GM12878 (cell line): ENCODE results near the gene BEST2. TPM values are rescaled to one million over a fixed set of nuclear protein-coding genes. Genes with fewer than 3 reads are reported as not detected.

Experiments
- ATAC-seq: fragments of 200-7000 bp; cut with Tn5 transposase; 3 replicates; pipeline ENCODE4 v1.9.1; 2020; ENCODE audit warnings: mild to moderate bottlenecking, moderate library complexity
- BruUV-seq: library from RNA; stranded (reverse); fragments of 400-500 nt; replicated peaks from 2 replicates; lab custom pipeline; 2021; lab: Mats Ljungman, UMichigan
- CTCF ChIA-PET: fragments of 300-600 bp; sonication (Branson Sonifier 250); formaldehyde crosslinking; extraction: SDS; loops from one replicate; lab custom pipeline; 2021; ENCODE audit warnings: inconsistent platforms; lab: Yijun Ruan, JAX
- POLR2A ChIA-PET: fragments of 350-600 bp; formaldehyde crosslinking; extraction: SDS; loops from one replicate; lab custom pipeline; 2021; ENCODE audit warnings: inconsistent platforms; lab: Charles Lee
- RAD21 ChIA-PET: fragments of 300-600 bp; sonication (Branson Sonifier 250); formaldehyde crosslinking; loops from one replicate; lab custom pipeline; 2023; ENCODE audit warnings: antibody characterized with exemption; ENCODE audit not compliant: unreplicated experiment; lab: Charles Lee
- SMC1A ChIA-PET: fragments of 300-600 bp; sonication (Branson Sonifier 250); formaldehyde crosslinking; loops from one replicate; lab custom pipeline; 2023; ENCODE audit not compliant: unreplicated experiment, uncharacterized antibody; lab: Charles Lee
- DNase-seq: peaks from one replicate; pipeline ENCODE4 v3.0.0-alpha.2; 2011; ENCODE audit warnings: low read depth, low spot score
- FAIRE-seq: peaks from 3 replicates; lab custom pipeline; 2011; peaks lifted over from hg19 to GRCh38; lab: Jason Lieb, UNC
- H2AFZ ChIP-seq: 2 replicates; pipeline ENCODE4 v1.6.0; 2011; ENCODE audit warnings: low read depth, low read length, control low read depth; ENCODE audit not compliant: control insufficient read depth
- H3K27ac ChIP-seq: 2 replicates; pipeline ENCODE4 v1.5.1; 2011; ENCODE audit warnings: control low read depth; ENCODE audit not compliant: control insufficient read depth, insufficient read depth
- H3K27me3 ChIP-seq, 2 experiments: replicated peaks in 1 of 2; 2 replicates each; pipeline versions ENCODE4 v1.6.0 to v1.6.1; 2011; ENCODE audit warnings: low read length in 1 of 2; ENCODE audit not compliant: control insufficient read depth in 2 of 2, insufficient read depth in 2 of 2
- H3K36me3 ChIP-seq, 2 experiments: 2 replicates each; pipeline ENCODE4 v1.5.1; 2011; ENCODE audit warnings: low read length in 1 of 2; ENCODE audit not compliant: control insufficient read depth in 2 of 2, insufficient read depth in 2 of 2
- H3K4me1 ChIP-seq: 2 replicates; pipeline ENCODE4 v1.6.1; 2011; ENCODE audit warnings: mild to moderate bottlenecking, low read length, moderate library complexity, mixed read lengths; ENCODE audit not compliant: control insufficient read depth, insufficient read depth
- H3K4me2 ChIP-seq: 2 replicates; pipeline ENCODE4 v1.6.0; 2011; ENCODE audit warnings: control low read depth; ENCODE audit not compliant: control insufficient read depth, insufficient read depth
- H3K4me3 ChIP-seq: fragments of 200-600 bp; sonication (generic); 2 replicates; pipeline ENCODE4 v1.5.1; 2016
- H3K79me2 ChIP-seq: 2 replicates; pipeline ENCODE4 v1.6.0; 2011; ENCODE audit warnings: low read length; ENCODE audit not compliant: control insufficient read depth, insufficient read depth
- H3K9ac ChIP-seq: 2 replicates; pipeline ENCODE4 v1.8.0; 2011; ENCODE audit warnings: low read length, control low read depth, mixed read lengths; ENCODE audit not compliant: control insufficient read depth, insufficient read depth
- H3K9me3 ChIP-seq: replicated peaks from 3 replicates; pipeline ENCODE4 v1.5.1; 2011; ENCODE audit warnings: mild to moderate bottlenecking, low read length; ENCODE audit not compliant: control insufficient read depth, insufficient read depth
- H4K20me1 ChIP-seq: 2 replicates; pipeline ENCODE4 v1.6.0; 2011; ENCODE audit not compliant: control insufficient read depth, insufficient read depth
- BMI1 ChIP-seq: fragments of 450-650 bp; IDR thresholded peaks from 2 replicates; pipeline ENCODE4 v1.6.1; 2016; ENCODE audit warnings: mild to moderate bottlenecking, moderate library complexity, borderline replicate concordance
- CREB1 ChIP-seq: IDR thresholded peaks from 2 replicates; pipeline ENCODE4 v1.6.1; 2012; ENCODE audit warnings: low read depth, mild to moderate bottlenecking, inconsistent platforms
- CTCF ChIP-seq, 3 experiments: IDR thresholded peaks in 2 of 3; conservative IDR thresholded peaks in 1 of 3; 2 replicates each; pipeline ENCODE4 v1.5.1; 2011; ENCODE audit warnings: low read depth in 3 of 3, low read length in 3 of 3, mild to moderate bottlenecking in 3 of 3, control low read depth in 2 of 3, moderate library complexity in 2 of 3, inconsistent platforms in 1 of 3, mixed read lengths in 1 of 3; ENCODE audit not compliant: control insufficient read depth in 2 of 3, insufficient read depth in 1 of 3; ENCODE audit errors: extremely low read depth in 1 of 3
- E2F8 ChIP-seq: fragments of 450-650 bp; IDR thresholded peaks from 2 replicates; pipeline ENCODE4 v1.6.1; 2018; ENCODE audit warnings: mild to moderate bottlenecking, low read depth, moderate library complexity; ENCODE audit not compliant: partially characterized antibody
- FOS ChIP-seq: IDR thresholded peaks from 3 replicates; pipeline ENCODE4 v1.6.1; 2011; ENCODE audit warnings: borderline replicate concordance; ENCODE audit not compliant: insufficient read length; ENCODE audit errors: extremely low read depth
- GATAD2B ChIP-seq: fragments of 450-650 bp; conservative IDR thresholded peaks from 2 replicates; pipeline ENCODE4 v1.6.1; 2017; ENCODE audit warnings: low read depth, mild to moderate bottlenecking, moderate library complexity
- IKZF1 ChIP-seq: fragments of 450-650 bp; conservative IDR thresholded peaks from 2 replicates; pipeline ENCODE4 v1.6.1; 2017; ENCODE audit warnings: antibody characterized with exemption, mild to moderate bottlenecking
- IKZF2 ChIP-seq, 2 experiments: fragments of 450-650 bp; IDR thresholded peaks; 2 replicates each; pipeline ENCODE4 v1.6.1; 2017; ENCODE audit warnings: mild to moderate bottlenecking in 2 of 2, moderate library complexity in 2 of 2
- KLF5 ChIP-seq: fragments of 450-650 bp; IDR thresholded peaks from 2 replicates; pipeline ENCODE4 v1.6.1; 2014; ENCODE audit warnings: mild to moderate bottlenecking; ENCODE audit not compliant: partially characterized antibody
- MYC ChIP-seq: IDR thresholded peaks from 2 replicates; pipeline ENCODE4 v1.6.1; 2011; ENCODE audit warnings: mild to moderate bottlenecking, low read length, moderate library complexity, inconsistent platforms; ENCODE audit not compliant: insufficient read depth, insufficient replicate concordance, insufficient read length, severe bottlenecking
- SMAD5 ChIP-seq: IDR thresholded peaks from 2 replicates; pipeline ENCODE4 v1.6.1; 2016; ENCODE audit warnings: antibody characterized with exemption, low read depth
- SMC3 ChIP-seq: IDR thresholded peaks from 2 replicates; pipeline ENCODE4 v1.6.1; 2011; ENCODE audit warnings: low read length, improper control_type of control experiment, borderline replicate concordance
- SP1 ChIP-seq: IDR thresholded peaks from one replicate; pipeline ENCODE4 v1.6.1; 2011; ENCODE audit warnings: low read depth, low read length
- STAT1 ChIP-seq: fragments of 450-650 bp; conservative IDR thresholded peaks from 2 replicates; pipeline ENCODE4 v1.6.1; 2014; ENCODE audit warnings: antibody characterized with exemption, mild to moderate bottlenecking
- WGBS: methylation state at CpG from one replicate; pipeline ENCODE4 v1.1.6; 2016; ENCODE audit warnings: low lambda C conversion rate; ENCODE audit not compliant: insufficient replicate concordance, insufficient coverage; ENCODE audit errors: missing lambda C conversion rate; 5-methylcytosine and 5-hydroxymethylcytosine counted together
- in situ Hi-C: fragments of 300-500 bp; cut with MboI; formaldehyde crosslinking; loops from 9 replicates; pipeline ENCODE4 v1.14.3; 2018; ENCODE audit warnings: mixed read lengths
- intact Hi-C: fragments of 100-400 bp; cut with micrococcal nuclease; formaldehyde crosslinking; loops from one replicate; pipeline ENCODE4 v1.14.2; 2022; ENCODE audit not compliant: unreplicated experiment
- polyA plus RNA-seq, 11 experiments: library from polyadenylated mRNA; depleted of rRNA in 4 of 11; unstranded in 6 of 11; stranded (reverse) in 5 of 11; fragments of >200 nt; fragmentation: Nextera tagmentation in 4 of 11; fragmentation: Illumina TruSeq in 1 of 11; extraction: Ambion mirVana in 4 of 11; extraction: Trizol in 1 of 11; gene quantifications; 1 replicate in 1 of 11; 2 replicates in 10 of 11; pipeline versions ENCODE4 v1.2.1 to v1.2.3, GENCODE V29; 2011 to 2016; ENCODE audit warnings: inconsistent platforms in 2 of 11, missing spikeins in 2 of 11, low read depth in 1 of 11
- total RNA-seq, 4 experiments: library from RNA; depleted of rRNA in 3 of 4; stranded (reverse); fragments of >200 nt in 3 of 4; fragmentation: Illumina TruSeq in 1 of 4; extraction: Trizol in 1 of 4; gene quantifications; 2 replicates each; pipeline versions ENCODE4 v1.2.1 to v1.2.3, GENCODE V29; 2013 to 2021

Gene BEST2
- total and polyA plus RNA-seq, 10 of the 15 experiments (the other 5 are each of a cell fraction or from before 2014, with no cell fraction given), result not detected

GRCh38 chr19:12764698-12765097 is 13.1 kb downstream of the BEST2 start:
- SMC1A ChIA-PET, result interaction anchor here (0.7 to 4.6 kb wide), 5 partner anchors 13 to 795 kb away, joined by 3 to 61 read pairs (median 12); partner anchors contain the start of gene THSD8
- intact Hi-C loops (no loop called here), in situ Hi-C loops (loop anchor here (5.0 kb wide), 2 partner anchors 33 to 83 kb away; no protein-coding TSS in a partner anchor)
- no peak overlapping the region for H3K27ac ChIP-seq
- CTCF ChIA-PET, result interaction anchor here (0.7 to 17.0 kb wide), 12 partner anchors 9 to 236 kb away, joined by 3 to 426 read pairs (median 8); partner anchors contain the start of genes JUNB, PRDX2, RNASEH2A and THSD8
- H3K9ac ChIP-seq, result no peak overlapping the region
- no peaks in the 10 kb centered on the region for H4K20me1 ChIP-seq
- WGBS, result 89% methylated on average over 16 of the region's 16 CpGs
- H3K9me3 ChIP-seq, result no peaks in the 10 kb centered on the region
- TF ChIP-seq STAT1 (no peak), FOS (no peak), IKZF2 (IDR thresholded peaks at IDR 0.05) (no peak), KLF5 (no peak), CTCF (IDR thresholded peaks at IDR 0.05 in 2 of 3, conservative IDR thresholded peaks at IDR 0.05 in 1 of 3; ENCODE audit: control insufficient read depth in 2 of 3, extremely low read depth in 1 of 3, insufficient read depth in 1 of 3, low read depth in 3 of 3, low read length in 3 of 3) (no peak), GATAD2B (no peak), SMAD5 (no peak), SP1 (no peak), CREB1 (no peak), IKZF1 (no peak), MYC (no peak), SMC3 (no peak), BMI1 (no peak), E2F8 (no peak)
- no peaks in the 10 kb centered on the region for H3K36me3 ChIP-seq
- H2AFZ ChIP-seq, result no peak overlapping the region
- H3K4me2 ChIP-seq, result no peak overlapping the region
- no TSS peak for BruUV-seq
- H3K4me3 ChIP-seq, result no peak overlapping the region
- FAIRE-seq, result no peak
- no peak for ATAC-seq
- no peak for DNase-seq
- POLR2A ChIA-PET, result interaction anchor here (0.7 to 1.9 kb wide), 3 partner anchors 31 to 205 kb away, joined by 4 to 7 read pairs (median 4); no protein-coding TSS in a partner anchor
- RAD21 ChIA-PET, result interaction anchor here (0.7 to 9.0 kb wide), 9 partner anchors 8 to 124 kb away, joined by 3 to 76 read pairs (median 5); partner anchors contain the start of gene RNASEH2A
- no peaks in the 10 kb centered on the region; the same call in 1 of the 2 replicates for H3K4me1 ChIP-seq
- no peaks in the 10 kb centered on the region; a peak in 1 of 4 replicates for H3K27me3 ChIP-seq
- no peaks in the 10 kb centered on the region for H3K79me2 ChIP-seq
